Activated CD4-positive, alpha-beta T cell treated with anti-CD3 and anti-CD28 coated beads, Interleukin-2, amount 50 U/mL, for 4 hours (primary cell): ENCODE data around the gene ZNF724.

ENCODE experiments used
- DNase-seq, 2 experiments: peaks; one replicate each; pipeline ENCODE4 v3.0.0-alpha.2; 2020

The ZNF724 gene

DNA sequence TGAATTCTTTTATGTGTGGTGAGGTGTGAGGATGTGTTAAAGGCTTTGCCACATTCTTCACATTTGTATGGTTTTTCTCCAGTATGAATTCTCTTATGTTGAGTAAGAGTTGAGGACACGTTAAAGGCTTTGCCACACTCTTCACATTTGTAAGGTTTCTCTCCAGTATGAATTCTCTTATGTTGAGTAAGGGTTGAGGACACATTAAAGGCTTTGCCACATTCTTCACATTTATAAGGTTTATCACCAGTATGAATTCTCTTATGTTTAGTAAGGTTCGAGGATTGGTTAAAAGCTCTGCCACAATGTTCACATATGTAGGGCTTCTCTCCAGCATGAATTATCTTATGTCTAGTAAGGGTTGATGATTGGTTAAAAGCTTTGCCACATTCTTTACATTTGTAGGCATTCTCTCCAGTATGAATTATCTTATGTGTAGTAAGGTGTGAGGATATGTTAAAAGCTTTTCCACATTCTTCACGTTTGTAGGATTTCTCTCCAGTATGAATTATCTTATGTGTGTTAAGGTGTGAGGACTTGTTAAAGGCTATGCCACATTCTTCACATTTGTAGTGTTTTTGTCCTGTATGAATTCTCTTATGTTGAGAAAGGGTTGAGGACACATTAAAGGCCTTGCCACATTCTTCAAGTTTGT, 27.1 kb downstream of the ZNF724 start:
- DNase-seq = no peak

DNA sequence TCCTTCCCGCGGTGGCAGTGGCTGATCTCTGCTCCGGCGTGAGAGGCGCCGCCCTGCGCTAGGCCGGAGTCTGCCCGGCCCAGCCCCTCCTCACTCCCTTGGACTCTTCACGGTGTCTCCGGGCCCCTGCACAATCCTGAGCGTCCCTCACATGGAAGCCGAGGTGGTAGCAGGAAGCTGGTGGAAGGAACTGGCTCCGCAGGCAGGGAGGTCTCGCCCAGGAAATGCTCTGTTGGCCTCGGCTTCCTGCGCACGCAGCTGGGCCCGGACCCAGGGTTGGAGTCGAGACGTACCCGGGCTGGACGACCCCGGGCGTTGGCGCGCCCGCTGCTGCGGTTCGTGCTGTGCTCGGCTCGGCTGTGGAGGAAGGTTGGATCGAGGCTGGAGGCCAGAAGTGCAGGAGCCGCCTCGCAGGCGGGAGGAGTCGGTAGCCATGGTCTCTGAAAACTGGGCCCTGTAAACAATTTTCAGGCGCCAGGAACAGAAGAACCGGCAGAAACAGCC, 46.3 kb downstream of the ZNF724 start:
- DNase-seq = no peak

DNA sequence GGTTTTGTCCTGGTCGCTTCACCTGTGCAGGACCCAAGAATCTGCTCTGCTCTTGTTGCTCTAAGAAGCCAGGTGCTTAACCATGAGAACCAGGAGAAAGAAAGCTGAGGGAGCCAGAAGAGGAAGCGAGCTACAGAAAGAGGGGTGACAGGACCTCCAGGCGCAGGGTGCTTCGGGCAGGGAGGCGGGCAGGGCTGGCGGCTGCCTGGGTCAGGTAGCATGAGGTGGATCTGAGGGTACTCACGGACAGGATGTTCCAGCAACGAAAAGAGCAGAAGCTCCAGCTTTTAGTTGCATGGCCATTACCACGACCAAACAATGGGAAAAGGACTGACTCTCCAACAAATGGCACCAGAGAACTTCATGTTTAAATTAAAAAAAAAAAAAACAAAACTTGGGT, 59.9 kb downstream of the ZNF724 start:
- no peak for DNase-seq

DNA sequence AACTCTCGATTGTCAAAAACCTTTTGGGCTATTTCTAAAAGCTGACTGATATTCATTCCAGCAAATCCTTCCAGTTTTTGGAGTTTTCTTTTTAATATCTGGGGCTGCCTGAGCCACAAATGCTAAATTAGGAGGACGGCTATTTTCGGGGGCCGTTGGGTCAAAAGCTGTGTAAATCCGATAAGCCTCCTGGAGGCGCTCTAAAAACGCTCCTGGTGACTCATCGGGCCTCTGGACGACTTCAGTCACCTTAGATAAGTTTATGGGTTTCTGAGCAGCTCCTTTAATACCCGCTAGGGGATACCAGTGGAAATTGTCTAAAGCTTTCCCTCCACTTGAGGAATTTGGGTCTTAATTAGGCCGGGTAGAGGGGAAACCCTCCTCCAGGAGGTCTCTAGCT, 66.9 kb downstream of the ZNF724 start:
- DNase-seq = no peak
